Measurements from ENCODE around the gene ZSCAN20.

DNA sequence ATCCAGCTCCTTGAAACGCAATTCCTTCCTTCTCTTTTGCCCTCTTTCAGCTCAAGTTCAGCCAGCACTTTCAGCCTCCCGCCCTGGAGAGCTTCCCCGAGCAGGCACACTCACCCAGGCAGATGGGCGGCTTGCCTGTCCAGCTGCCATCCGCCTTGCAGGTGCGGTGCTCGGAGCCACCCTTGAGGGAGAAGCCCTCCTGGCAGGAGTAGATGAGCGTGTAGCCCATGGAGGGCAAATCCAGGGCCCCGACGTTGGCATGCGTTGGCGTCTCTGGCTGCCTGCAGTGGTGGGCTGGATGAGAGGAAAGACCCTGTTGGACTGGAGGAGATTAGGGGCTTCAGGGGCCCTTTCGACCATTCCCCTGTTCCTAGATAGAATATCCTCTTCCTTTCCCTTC lies 60.5 kb downstream of the ZSCAN20 start:
- TF ChIP-seq, protein P1, sequence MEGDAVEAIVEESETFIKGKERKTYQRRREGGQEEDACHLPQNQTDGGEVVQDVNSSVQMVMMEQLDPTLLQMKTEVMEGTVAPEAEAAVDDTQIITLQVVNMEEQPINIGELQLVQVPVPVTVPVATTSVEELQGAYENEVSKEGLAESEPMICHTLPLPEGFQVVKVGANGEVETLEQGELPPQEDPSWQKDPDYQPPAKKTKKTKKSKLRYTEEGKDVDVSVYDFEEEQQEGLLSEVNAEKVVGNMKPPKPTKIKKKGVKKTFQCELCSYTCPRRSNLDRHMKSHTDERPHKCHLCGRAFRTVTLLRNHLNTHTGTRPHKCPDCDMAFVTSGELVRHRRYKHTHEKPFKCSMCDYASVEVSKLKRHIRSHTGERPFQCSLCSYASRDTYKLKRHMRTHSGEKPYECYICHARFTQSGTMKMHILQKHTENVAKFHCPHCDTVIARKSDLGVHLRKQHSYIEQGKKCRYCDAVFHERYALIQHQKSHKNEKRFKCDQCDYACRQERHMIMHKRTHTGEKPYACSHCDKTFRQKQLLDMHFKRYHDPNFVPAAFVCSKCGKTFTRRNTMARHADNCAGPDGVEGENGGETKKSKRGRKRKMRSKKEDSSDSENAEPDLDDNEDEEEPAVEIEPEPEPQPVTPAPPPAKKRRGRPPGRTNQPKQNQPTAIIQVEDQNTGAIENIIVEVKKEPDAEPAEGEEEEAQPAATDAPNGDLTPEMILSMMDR (IDR thresholded peaks at IDR 0.05; ENCODE audit: borderline replicate concordance, extremely low read depth, low read length, poor library complexity, severe bottlenecking): no peak
- TF ChIP-seq EZH2 (IDR thresholded peaks at IDR 0.05; ENCODE audit: borderline replicate concordance, low read depth, low read length, severe bottlenecking): no peak

Measured in DND-41 (cell line).